CD4-positive, alpha-beta T cell (primary cell): ENCODE results near the gene ACSL5. TPM values are rescaled to one million over a fixed set of nuclear protein-coding genes. Genes with fewer than 3 reads are reported as not detected.

Experiments
- ATAC-seq: fragments of 200-7000 bp; cut with Tn5 transposase; one replicate; pipeline ENCODE4 v1.10.0; 2022; ENCODE audit warnings: mild to moderate bottlenecking; ENCODE audit not compliant: poor library complexity
- CTCF ChIA-PET: fragments of 350-600 bp; sonication (Branson Sonifier 250); formaldehyde crosslinking; loops from one replicate; lab custom pipeline; 2021; ENCODE audit warnings: antibody characterized with exemption, inconsistent platforms; lab: Charles Lee
- POLR2A ChIA-PET: fragments of 350-600 bp; sonication (Branson Sonifier 250); formaldehyde crosslinking; loops from one replicate; lab custom pipeline; 2021; ENCODE audit warnings: antibody characterized with exemption, inconsistent platforms; lab: Charles Lee
- DNase-seq, 14 experiments: peaks; one replicate each; pipeline ENCODE4 v3.0.0-alpha.2; 2013 to 2020; ENCODE audit warnings: mixed read lengths in 2 of 14
- H3K27ac ChIP-seq, 2 donors: one replicate each; pipeline versions ENCODE4 v1.5.1 to v1.7.0; 2013; ENCODE audit warnings: low read length in 2 of 2, low read depth in 1 of 2, mild to moderate bottlenecking in 1 of 2
- H3K27me3 ChIP-seq, 2 experiments: 1 replicate in 1 of 2; 2 replicates in 1 of 2; pipeline versions ENCODE4 v1.6.1 to v1.7.0; 2013; ENCODE audit warnings: low read length in 2 of 2, control low read depth in 1 of 2, mild to moderate bottlenecking in 1 of 2, moderate library complexity in 1 of 2; ENCODE audit not compliant: insufficient read depth in 2 of 2, control insufficient read depth in 1 of 2
- H3K36me3 ChIP-seq: one replicate; pipeline ENCODE4 v1.6.1; 2013; ENCODE audit warnings: low read length, control low read depth; ENCODE audit not compliant: insufficient read depth
- H3K4me1 ChIP-seq: one replicate; pipeline ENCODE4 v1.6.1; 2013; ENCODE audit warnings: low read length, control low read depth; ENCODE audit not compliant: insufficient read depth
- H3K4me3 ChIP-seq: one replicate; pipeline ENCODE4 v1.5.1; 2013; ENCODE audit warnings: mild to moderate bottlenecking, low read length, moderate library complexity
- H3K9me3 ChIP-seq, 2 experiments: 1 replicate in 1 of 2; 2 replicates in 1 of 2; pipeline versions ENCODE4 v1.6.1 to v1.7.0; 2013; ENCODE audit warnings: low read length in 2 of 2, mild to moderate bottlenecking in 2 of 2, control low read depth in 1 of 2, moderate library complexity in 1 of 2; ENCODE audit not compliant: control insufficient read depth in 1 of 2, insufficient read depth in 1 of 2
- H3K27ac Mint-ChIP-seq: one replicate; pipeline ENCODE4 v1.8.0; 2020; ENCODE audit warnings: mixed read lengths
- H3K27me3 Mint-ChIP-seq: one replicate; pipeline ENCODE4 v1.8.0; 2021; ENCODE audit warnings: mixed read lengths
- H3K36me3 Mint-ChIP-seq: one replicate; pipeline ENCODE4 v1.8.0; 2021; ENCODE audit warnings: low read depth, mixed read lengths
- H3K4me1 Mint-ChIP-seq: one replicate; pipeline ENCODE4 v1.8.0; 2021; ENCODE audit warnings: low read depth, mixed read lengths
- H3K4me3 Mint-ChIP-seq: one replicate; pipeline ENCODE4 v1.8.0; 2020; ENCODE audit warnings: mild to moderate bottlenecking, mixed read lengths
- H3K9me3 Mint-ChIP-seq: one replicate; pipeline ENCODE4 v1.8.0; 2020; ENCODE audit warnings: mixed read lengths
- intact Hi-C, 2 experiments: fragments of 100-400 bp; cut with DNase I in 1 of 2; cut with micrococcal nuclease in 1 of 2; formaldehyde crosslinking; loops; one replicate each; pipeline versions ENCODE4 v1.15.1 to v1.9.0; 2023 to 2025; cut with DNase I, micrococcal nuclease
- total RNA-seq, 174 experiments: library from RNA in 2 of 174; stranded (reverse) in 2 of 174; gene quantifications; one replicate each; pipeline ENCODE4 v1.2.3 and lab custom pipeline; 2021 to 2026
- TF ChIP-seq, protein P1 (sequence below): fragments of 200-600 bp; IDR thresholded peaks from one replicate; pipeline ENCODE4 v1.8.0; 2022; ENCODE audit warnings: antibody characterized with exemption, mild to moderate bottlenecking

ACSL5 gene
- total RNA-seq, 2 experiments from 2014 or later: 11.4 to 14.1 TPM

DNA sequence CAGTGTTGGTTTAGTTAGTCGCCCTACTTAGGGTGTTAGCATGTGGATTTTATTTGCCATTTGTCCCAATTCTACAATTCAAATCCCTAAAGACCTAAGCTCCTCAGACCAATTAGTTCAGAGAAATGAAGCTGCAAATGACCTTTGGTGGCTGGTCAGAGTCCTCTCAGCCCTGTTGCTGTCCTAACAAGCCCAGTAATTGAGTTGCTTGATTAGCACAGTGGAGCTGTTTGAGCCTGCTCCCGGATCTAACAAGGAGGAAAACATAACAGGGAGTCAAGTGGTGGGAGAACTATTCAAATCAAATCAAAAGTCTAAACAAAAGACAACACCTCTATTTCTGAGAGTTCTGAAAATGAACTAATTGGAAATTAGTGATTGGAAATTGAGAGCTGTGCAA, 50.7 kb downstream of the ACSL5 start:
- no peaks in the 10 kb centered on the region for H3K4me1 ChIP-seq
- H3K4me3 Mint-ChIP-seq: no peak overlapping the region
- H3K27me3 ChIP-seq: no peaks in the 10 kb centered on the region
- no peak for DNase-seq
- CTCF ChIA-PET: interaction anchor here (0.6 to 1.2 kb wide), 3 partner anchors 10 to 20 kb away, joined by 3 read pairs; no protein-coding TSS in a partner anchor
- peaks cover 84% of the 10 kb centered on the region for H3K36me3 ChIP-seq
- peaks cover 85% of the 10 kb centered on the region for H3K36me3 Mint-ChIP-seq
- H3K9me3 Mint-ChIP-seq: no peaks in the 10 kb centered on the region
- intact Hi-C loops: no loop called here
- H3K9me3 ChIP-seq: no peaks in the 10 kb centered on the region
- TF ChIP-seq, protein P1, sequence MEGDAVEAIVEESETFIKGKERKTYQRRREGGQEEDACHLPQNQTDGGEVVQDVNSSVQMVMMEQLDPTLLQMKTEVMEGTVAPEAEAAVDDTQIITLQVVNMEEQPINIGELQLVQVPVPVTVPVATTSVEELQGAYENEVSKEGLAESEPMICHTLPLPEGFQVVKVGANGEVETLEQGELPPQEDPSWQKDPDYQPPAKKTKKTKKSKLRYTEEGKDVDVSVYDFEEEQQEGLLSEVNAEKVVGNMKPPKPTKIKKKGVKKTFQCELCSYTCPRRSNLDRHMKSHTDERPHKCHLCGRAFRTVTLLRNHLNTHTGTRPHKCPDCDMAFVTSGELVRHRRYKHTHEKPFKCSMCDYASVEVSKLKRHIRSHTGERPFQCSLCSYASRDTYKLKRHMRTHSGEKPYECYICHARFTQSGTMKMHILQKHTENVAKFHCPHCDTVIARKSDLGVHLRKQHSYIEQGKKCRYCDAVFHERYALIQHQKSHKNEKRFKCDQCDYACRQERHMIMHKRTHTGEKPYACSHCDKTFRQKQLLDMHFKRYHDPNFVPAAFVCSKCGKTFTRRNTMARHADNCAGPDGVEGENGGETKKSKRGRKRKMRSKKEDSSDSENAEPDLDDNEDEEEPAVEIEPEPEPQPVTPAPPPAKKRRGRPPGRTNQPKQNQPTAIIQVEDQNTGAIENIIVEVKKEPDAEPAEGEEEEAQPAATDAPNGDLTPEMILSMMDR: no peak
- POLR2A ChIA-PET: interaction anchor here (1.0 kb wide), 1 partner anchor 48 kb away, joined by 3 read pairs; no protein-coding TSS in a partner anchor
- no peak overlapping the region for H3K27ac Mint-ChIP-seq
- no peaks in the 10 kb centered on the region for H3K27me3 Mint-ChIP-seq
- ATAC-seq: no peak
- no peaks in the 10 kb centered on the region for H3K4me1 Mint-ChIP-seq
- no peak overlapping the region for H3K27ac ChIP-seq
- no peak overlapping the region for H3K4me3 ChIP-seq

- Mint-ChIP-seq H3K36me3 (peaks cover 89% of the 10 kb centered on the region), H3K9me3 (no peaks in the 10 kb centered on the region), H3K27ac (peak overlapping the region; percentile 25), H3K27me3 (no peaks in the 10 kb centered on the region), H3K4me1 (no peaks in the 10 kb centered on the region), H3K4me3 (no peak overlapping the region)
- TF ChIP-seq, protein P1: no peak
- POLR2A ChIA-PET: no interaction called here
- Histone ChIP-seq H3K4me3 (no peak overlapping the region), H3K9me3 (no peaks in the 10 kb centered on the region), H3K27ac (no peak overlapping the region), H3K27me3 (no peaks in the 10 kb centered on the region), H3K36me3 (peaks cover 89% of the 10 kb centered on the region), H3K4me1 (no peaks in the 10 kb centered on the region)
- ATAC-seq (no peak), DNase-seq (no peak)
- CTCF ChIA-PET: interaction anchor here (1.2 kb wide), 1 partner anchor 9 kb away, joined by 3 read pairs; no protein-coding TSS in a partner anchor
- intact Hi-C loops: no loop called here
Observed at GRCh38 chr10:112426111-112426510, 52.2 kb downstream of the ACSL5 start.

DNA sequence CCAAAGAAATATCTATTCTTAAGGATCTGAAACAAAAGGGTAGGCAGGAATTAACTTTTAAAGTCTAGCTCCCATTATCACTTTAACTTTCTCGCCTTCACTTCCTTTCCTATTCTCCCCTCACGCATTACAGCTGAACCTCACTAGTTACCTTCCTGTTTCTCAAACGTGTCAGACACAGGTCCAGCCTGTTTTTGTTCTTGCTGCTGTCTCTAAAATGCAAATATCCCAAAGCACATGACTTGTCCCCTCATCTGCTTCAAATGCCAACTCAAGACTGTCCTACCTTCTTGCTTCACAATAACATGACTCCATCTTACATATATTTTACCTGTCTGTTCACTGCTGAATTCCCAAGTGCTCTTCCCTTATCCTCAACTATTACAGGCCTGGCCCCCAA, 55.2 kb downstream of the ACSL5 start:
- no peaks in the 10 kb centered on the region for H3K4me1 ChIP-seq
- H3K27ac ChIP-seq: peak overlapping the region in 1 of 2 donors; percentile 16
- intact Hi-C loops: no loop called here
- H3K4me3 Mint-ChIP-seq: no peak overlapping the region
- no peaks in the 10 kb centered on the region for H3K9me3 Mint-ChIP-seq
- no peak for ATAC-seq
- CTCF ChIA-PET: no interaction called here
- H3K9me3 ChIP-seq: no peaks in the 10 kb centered on the region
- peaks cover 91% of the 10 kb centered on the region for H3K36me3 Mint-ChIP-seq
- no peaks in the 10 kb centered on the region for H3K27me3 Mint-ChIP-seq
- peak overlapping the region; percentile 40 for H3K27ac Mint-ChIP-seq
- no peak overlapping the region for H3K4me3 ChIP-seq
- TF ChIP-seq, protein P1: no peak
- no peak for DNase-seq
- no peaks in the 10 kb centered on the region for H3K27me3 ChIP-seq
- H3K36me3 ChIP-seq: peaks cover 94% of the 10 kb centered on the region
- POLR2A ChIA-PET: no interaction called here
- no peaks in the 10 kb centered on the region for H3K4me1 Mint-ChIP-seq
